Smooth muscle cell of the brain vasculature (primary cell): ENCODE results near the gene PTGR3.

ENCODE experiments used
- DNase-seq: peaks from one replicate; pipeline ENCODE4 v3.0.0-alpha.2; 2012; ENCODE audit warnings: low read depth, low spot score

PTGR3 gene

DNA sequence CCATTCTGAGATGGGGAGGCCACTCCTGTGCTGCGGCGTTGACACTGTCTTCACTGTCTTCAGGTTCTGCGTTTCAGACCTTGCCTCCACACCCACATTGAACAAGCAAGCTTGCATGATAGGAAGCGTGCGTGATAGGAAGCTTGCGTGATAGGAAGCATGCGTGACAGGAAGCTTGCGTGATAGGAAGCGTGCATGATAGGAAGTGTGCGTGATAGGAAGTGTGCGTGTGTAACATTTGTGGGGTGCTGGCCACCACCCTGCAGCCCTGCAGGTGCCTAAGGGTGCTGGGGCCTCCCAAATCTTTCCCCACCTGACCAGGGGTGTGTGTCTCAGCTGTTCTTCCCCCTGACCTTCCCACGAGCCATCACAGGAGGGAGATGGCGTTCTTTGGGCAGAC lies 27.0 kb upstream of the PTGR3 start:
- no peak for DNase-seq

- DNase-seq = no peak
These were observed 26.0 kb upstream of the PTGR3 start for GRCh38 chr18:75234901-75235300.

- DNase-seq = no peak
These were observed 22.1 kb upstream of the PTGR3 start for GRCh38 chr18:75231053-75231406.

DNA sequence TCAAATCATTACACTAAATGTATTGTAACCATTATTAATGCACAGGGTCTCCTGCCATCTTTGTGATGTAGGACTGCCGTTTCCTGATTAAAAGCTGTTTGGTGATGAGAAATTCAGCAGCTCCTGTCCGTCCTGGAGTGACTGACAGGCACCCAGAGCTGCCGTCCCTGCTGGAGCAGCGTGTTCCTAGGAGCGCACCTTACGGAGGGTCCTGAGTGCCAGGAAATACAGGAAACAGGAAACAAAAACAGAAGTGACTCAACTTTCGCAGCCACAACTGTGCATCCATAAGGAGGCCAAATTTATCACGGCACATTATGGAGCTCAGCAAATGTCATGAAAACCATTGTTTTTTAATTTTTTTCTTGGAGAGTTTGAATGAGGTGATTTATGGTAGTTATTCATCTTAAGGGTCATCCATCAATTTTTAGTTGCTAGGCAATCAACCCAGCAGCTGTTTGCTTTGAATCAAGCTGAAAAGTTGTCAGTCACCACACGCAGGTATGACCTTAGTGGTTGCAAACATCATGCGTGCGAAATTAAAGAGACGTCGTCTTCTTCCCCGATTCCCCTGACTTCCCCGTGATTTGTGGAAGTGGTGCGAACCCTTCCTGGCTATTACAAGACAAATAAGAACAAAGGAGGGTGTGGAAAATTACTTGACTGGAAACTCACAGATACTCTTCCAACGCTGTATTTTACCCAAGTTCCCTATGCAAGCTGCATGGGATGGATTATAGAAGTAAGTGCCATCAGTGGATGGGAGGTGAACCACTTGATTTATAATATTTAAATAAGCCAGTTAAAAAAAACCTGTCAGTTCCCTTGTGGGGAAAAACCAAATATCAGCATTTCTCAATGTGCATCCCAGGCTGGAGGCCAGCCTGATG lies 21.5 kb upstream of the PTGR3 start:
- DNase-seq = no peak

GRCh38 chr18:75229437-75229836 lies 20.5 kb upstream of the PTGR3 start:
- no peak for DNase-seq

DNA sequence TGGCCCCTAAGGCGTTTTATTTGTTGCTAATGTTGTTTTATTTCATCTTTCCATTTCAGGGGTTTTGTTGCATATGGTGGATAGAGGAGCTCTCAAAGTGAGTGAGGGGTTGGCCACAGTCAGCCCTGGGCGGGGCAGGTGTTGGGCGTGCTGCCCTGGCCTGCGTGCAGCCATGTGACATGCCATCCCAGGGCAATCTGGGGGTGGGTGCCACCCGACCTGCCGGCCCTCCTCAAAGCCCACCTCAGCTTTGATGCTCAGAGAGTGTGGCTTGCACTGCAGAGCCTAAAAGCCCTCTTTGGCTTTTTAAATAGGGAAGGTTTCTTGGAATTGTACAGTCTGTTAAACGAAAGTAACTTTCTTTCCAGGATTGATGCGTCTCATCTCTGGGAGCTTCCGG lies 20.0 kb upstream of the PTGR3 start:
- DNase-seq = no peak

- no peak for DNase-seq
These were observed 18.8 kb upstream of the PTGR3 start for GRCh38 chr18:75227535-75228296.

- DNase-seq = no peak
These were observed 18.0 kb upstream of the PTGR3 start for GRCh38 chr18:75226956-75227316.

GRCh38 chr18:75226286-75226955 lies 17.5 kb upstream of the PTGR3 start:
- no peak for DNase-seq

GRCh38 chr18:75223687-75224347 lies 14.9 kb upstream of the PTGR3 start:
- no peak for DNase-seq

DNA sequence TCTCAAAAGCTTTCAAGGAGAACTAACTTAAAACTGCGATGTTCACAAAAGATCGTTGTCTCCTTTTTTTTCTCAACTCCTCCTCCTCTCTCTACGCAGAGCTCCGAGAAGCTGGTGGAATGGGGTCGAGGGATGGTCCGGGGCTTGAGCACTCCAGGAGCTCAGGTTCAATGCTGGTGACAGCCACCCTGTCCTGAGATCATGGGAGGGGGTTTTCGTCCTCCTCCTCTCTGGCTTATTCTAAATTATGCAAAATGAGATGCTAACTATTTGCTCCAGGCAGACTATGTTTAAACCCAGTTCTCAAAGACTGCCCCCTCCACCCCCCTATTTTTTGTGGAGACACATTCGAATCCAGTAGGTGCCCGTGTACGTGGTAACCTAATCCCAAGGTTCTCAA lies 13.5 kb upstream of the PTGR3 start:
- no peak for DNase-seq

DNA sequence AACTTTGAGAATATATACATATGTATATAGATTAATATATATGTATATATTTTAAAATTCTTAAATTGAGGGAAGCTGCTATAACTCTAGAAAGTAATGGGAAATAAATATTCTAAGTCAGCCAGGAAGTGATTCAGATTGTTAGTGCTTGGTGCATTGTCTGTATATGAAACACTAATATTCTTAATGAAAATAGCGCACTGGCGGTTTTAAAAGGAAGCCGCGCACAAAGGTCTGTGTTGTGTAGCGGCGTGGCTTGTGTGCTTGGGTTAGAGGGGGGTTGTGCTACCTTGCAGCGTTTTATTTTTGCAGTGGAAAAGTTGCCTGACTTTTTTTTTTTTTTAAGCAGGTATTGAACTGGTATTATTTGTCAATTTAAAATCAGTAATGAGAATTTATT lies 13.0 kb upstream of the PTGR3 start:
- DNase-seq = no peak

GRCh38 chr18:75221397-75221796 lies 12.5 kb upstream of the PTGR3 start:
- no peak for DNase-seq

GRCh38 chr18:75220551-75221355 lies 11.8 kb upstream of the PTGR3 start:
- DNase-seq = no peak

DNA sequence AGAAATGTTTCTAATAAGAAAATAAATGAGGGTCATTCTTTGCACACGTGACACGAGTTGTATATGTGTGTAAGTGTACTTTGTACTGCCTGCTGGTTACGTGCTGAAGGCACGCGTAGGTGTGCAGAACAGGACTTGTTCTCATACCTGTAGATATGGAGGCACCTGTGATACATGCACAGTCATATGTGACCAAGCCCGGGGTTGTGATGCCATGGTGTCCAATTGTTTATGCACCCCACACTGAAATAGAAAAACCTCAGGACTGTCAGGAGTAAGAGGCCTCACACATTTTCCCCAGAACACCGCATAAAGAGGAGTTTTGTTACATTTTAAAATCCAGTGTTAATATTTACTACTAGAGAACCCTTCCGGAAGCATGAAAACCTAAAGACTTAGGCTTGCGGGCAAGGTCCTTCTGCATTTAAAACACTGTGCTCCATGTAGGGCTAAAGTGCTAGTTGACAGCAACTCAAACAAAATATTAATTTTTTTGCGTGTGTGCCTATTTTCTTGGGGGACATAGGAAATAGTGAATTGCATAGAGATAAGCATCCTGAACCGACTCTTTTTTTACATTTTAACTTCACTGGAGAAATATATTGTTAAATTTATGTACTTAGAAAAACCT lies 10.9 kb upstream of the PTGR3 start:
- DNase-seq = no peak

GRCh38 chr18:75218065-75218923 lies 9.4 kb upstream of the PTGR3 start:
- DNase-seq = no peak

DNA sequence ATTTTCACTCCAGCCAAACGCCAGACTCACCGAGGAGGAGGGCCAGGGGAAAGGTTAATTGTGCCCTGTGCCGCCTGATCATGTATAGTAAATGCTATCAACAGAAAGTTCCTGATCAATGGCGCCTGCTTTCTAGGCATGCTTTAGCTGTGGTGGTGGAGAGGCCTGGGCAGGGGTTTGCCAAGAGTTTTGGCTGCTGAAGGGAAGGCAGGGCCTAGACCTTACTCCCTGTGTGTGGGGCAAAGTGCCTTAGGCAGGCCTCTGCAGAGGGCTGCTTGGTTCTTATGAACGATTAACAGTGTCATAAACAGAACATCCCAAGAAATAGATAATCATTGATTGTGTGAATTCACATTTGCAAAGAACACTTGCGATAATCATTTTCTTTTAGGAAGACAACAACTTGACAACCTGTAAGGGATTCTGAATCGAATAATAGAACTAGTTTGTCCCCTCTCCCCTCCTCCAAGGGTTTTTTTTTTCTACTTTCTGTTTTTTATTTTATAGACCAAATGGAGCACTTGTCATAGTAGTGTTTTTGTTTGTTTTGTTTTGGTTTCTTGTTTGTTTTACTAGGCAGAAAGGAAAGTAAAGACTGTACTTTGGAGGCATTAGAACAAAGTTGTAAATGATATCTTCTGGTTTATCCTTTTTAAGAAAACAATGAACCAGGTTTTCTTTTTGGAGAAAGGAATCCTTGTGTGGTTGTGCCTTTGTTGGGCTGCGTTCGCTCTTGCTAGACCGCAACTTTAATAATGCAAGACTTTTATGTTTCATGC lies 8.2 kb upstream of the PTGR3 start:
- no peak for DNase-seq

DNA sequence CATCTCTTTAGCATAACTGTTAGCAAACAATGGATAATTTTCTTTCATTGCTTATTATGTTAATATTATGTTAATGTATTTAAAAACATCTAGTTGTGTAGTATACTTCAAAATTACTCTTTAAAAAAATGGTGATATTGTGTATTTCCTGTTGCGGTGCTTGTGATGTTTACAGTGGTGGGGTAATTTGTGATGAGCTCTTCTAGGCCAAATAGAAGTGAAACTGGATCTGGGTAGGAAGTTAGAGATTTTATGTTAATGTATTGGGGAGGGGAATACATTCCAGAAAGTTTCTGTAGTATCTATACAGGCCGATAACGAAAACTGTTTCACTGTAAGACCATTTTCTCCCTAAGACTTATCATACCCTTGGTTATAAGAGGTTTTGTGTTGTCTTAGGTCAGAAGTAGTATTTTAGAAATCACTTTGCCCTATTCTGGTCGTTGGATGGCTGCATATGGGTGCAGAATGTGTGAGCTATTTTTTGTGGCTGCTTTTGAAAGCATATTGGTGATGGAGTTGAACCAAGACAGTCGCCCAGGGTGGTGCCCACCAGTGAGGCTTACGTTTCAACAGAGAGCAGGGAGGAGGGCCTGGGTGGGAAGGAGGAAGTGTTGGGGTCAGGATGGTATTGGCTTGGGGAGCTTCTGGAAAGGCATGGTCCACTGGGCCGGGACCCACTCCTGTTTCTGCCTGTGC lies 7.4 kb upstream of the PTGR3 start:
- DNase-seq = no peak
